ENCODE measurements around the gene MED9.

- TF ChIP-seq POLR2A (IDR thresholded peaks at IDR 0.05; ENCODE audit: low read depth, low read length) (no peak), CTCF (IDR thresholded peaks at IDR 0.05; ENCODE audit: extremely low read depth in 1 of 2, insufficient read depth in 1 of 2, low read depth in 1 of 2, low read length in 2 of 2) (no peak), EZH2 (IDR thresholded peaks at IDR 0.05; ENCODE audit: borderline replicate concordance, low read depth, low read length, severe bottlenecking) (no peak)
Observed at GRCh38 chr17:17467720-17468119, 9.1 kb upstream of the MED9 start.

Measured in endothelial cell of umbilical vein (primary cell).